Upper lobe of left lung (tissue), 6 donors: ENCODE results near the gene TNS1. TPM values are rescaled to one million over a fixed set of nuclear protein-coding genes. Genes with fewer than 3 reads are reported as not detected.
A peak's percentile ranks its signal among the peaks of the same experiment; 100 is the strongest.

Experiments
- ATAC-seq, 2 donors: fragments of 200-7000 bp; cut with Tn5 transposase; one replicate each; pipeline ENCODE4 v1.9.1; 2022; ENCODE audit warnings: mild to moderate bottlenecking in 2 of 2, moderate library complexity in 2 of 2; ENCODE audit not compliant: low FRiP score in 2 of 2
- DNase-seq, 2 donors: peaks; one replicate each; pipeline ENCODE4 v3.0.0-alpha.2; 2019 to 2020
- H3K27ac ChIP-seq, 4 donors: fragments of 200-600 bp; sonication (generic); one replicate each; pipeline ENCODE4 v1.5.1; 2016 to 2019
- H3K27me3 ChIP-seq, 4 donors: fragments of 200-600 bp; sonication (generic); one replicate each; pipeline ENCODE4 v1.5.1; 2017 to 2019
- H3K36me3 ChIP-seq, 4 donors: fragments of 200-600 bp; sonication (generic); one replicate each; pipeline ENCODE4 v1.5.1; 2016 to 2019
- H3K4me1 ChIP-seq, 4 donors: fragments of 200-600 bp; sonication (generic); one replicate each; pipeline ENCODE4 v1.5.1; 2018 to 2019
- H3K4me3 ChIP-seq, 4 donors: fragments of 200-600 bp; sonication (generic); one replicate each; pipeline ENCODE4 v1.5.1; 2017 to 2019; ENCODE audit warnings: mild to moderate bottlenecking in 2 of 4, moderate library complexity in 1 of 4
- H3K9me3 ChIP-seq, 4 donors: fragments of 200-600 bp; sonication (generic); one replicate each; pipeline ENCODE4 v1.5.1; 2018 to 2019
- EP300 ChIP-seq, 4 donors: sonication (generic); formaldehyde crosslinking; IDR thresholded peaks; one replicate each; pipeline ENCODE4 v1.5.1; 2017; ENCODE audit warnings: antibody characterized with exemption in 4 of 4, control low read depth in 2 of 4
- POLR2A ChIP-seq, 4 donors: fragments of 450-650 bp; IDR thresholded peaks; one replicate each; pipeline ENCODE4 v1.5.1; 2016 to 2017; ENCODE audit warnings: antibody characterized with exemption in 4 of 4, mild to moderate bottlenecking in 2 of 4
- POLR2AphosphoS5 ChIP-seq, 2 donors: sonication (generic); formaldehyde crosslinking; IDR thresholded peaks; one replicate each; pipeline ENCODE4 v1.5.1; 2017; ENCODE audit warnings: antibody characterized with exemption in 2 of 2
- WGBS, 2 donors: methylation state at CpG; one replicate each; pipeline ENCODE4 v1.1.5; 2017 to 2018; 5-methylcytosine and 5-hydroxymethylcytosine counted together
- total RNA-seq, 6 donors: library from RNA; depleted of rRNA in 4 of 6; stranded (reverse); fragments of >200 nt in 4 of 6; gene quantifications; one replicate each; pipeline versions ENCODE4 v1.1.0 to v1.2.1, GENCODE V29; 2016 to 2021
- TF ChIP-seq, protein P1 (sequence below), 6 experiments: fragments of 450-650 bp in 4 of 6; fragments of 200-600 bp in 2 of 6; sonication (generic) in 2 of 6; IDR thresholded peaks; one replicate each; pipeline ENCODE4 v1.5.1; 2016 to 2019; ENCODE audit warnings: antibody characterized with exemption in 6 of 6
- donor health status: DM: no; HTN: no; CAD: no; lungs with moderate emphysema.
- donor health status: DM: no; HTN: yes; CAD: no; lungs with severe emphysema.

TNS1 gene
- total RNA-seq, 6 donors from 2014 or later: 325 to 1,095 (median 550) TPM

DNA sequence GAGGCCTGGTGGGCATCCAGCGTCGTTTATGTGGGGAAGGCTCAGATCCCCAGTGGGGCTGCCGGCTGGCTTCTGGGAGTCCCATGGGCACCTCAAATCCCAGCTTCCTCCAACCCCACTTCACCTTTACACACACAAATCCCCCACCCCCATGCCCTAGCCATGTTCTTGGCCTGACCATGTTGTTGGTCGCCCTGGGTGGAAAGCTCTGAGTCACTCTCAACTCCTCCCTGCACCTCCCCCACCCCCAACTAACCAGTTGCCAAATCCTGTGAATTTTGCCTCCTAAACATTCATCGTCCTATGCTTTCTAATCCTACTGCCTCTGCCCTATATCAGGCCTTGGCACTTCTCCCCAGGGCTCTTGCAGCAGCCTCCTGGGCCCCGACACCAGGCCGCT is 6.4 kb downstream of the TNS1 start:
- ATAC-seq (peak in 1 of 2 donors; percentile 76), DNase-seq (no peak)
- peak overlapping the region in 2 of 4 donors; percentile 2 to 40 for H3K27ac ChIP-seq
- TF ChIP-seq POLR2A (IDR thresholded peaks at IDR 0.05): no peak
- TF ChIP-seq EP300 (IDR thresholded peaks at IDR 0.05): no peak
- TF ChIP-seq, protein P1, sequence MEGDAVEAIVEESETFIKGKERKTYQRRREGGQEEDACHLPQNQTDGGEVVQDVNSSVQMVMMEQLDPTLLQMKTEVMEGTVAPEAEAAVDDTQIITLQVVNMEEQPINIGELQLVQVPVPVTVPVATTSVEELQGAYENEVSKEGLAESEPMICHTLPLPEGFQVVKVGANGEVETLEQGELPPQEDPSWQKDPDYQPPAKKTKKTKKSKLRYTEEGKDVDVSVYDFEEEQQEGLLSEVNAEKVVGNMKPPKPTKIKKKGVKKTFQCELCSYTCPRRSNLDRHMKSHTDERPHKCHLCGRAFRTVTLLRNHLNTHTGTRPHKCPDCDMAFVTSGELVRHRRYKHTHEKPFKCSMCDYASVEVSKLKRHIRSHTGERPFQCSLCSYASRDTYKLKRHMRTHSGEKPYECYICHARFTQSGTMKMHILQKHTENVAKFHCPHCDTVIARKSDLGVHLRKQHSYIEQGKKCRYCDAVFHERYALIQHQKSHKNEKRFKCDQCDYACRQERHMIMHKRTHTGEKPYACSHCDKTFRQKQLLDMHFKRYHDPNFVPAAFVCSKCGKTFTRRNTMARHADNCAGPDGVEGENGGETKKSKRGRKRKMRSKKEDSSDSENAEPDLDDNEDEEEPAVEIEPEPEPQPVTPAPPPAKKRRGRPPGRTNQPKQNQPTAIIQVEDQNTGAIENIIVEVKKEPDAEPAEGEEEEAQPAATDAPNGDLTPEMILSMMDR (IDR thresholded peaks at IDR 0.05): no peak
- TF ChIP-seq POLR2AphosphoS5 (IDR thresholded peaks at IDR 0.05): no peak
- no peaks in the 10 kb centered on the region for H3K36me3 ChIP-seq
- H3K9me3 ChIP-seq: no peaks in the 10 kb centered on the region
- WGBS, 2 donors: 75 to 83% methylated on average over 7 of the region's 7 CpGs
- H3K27me3 ChIP-seq: no peaks in the 10 kb centered on the region
- H3K4me1 ChIP-seq: peaks cover 19 to 31% (median 26%) of the 10 kb centered on the region in 4 donors
- H3K4me3 ChIP-seq: no peak overlapping the region

DNA sequence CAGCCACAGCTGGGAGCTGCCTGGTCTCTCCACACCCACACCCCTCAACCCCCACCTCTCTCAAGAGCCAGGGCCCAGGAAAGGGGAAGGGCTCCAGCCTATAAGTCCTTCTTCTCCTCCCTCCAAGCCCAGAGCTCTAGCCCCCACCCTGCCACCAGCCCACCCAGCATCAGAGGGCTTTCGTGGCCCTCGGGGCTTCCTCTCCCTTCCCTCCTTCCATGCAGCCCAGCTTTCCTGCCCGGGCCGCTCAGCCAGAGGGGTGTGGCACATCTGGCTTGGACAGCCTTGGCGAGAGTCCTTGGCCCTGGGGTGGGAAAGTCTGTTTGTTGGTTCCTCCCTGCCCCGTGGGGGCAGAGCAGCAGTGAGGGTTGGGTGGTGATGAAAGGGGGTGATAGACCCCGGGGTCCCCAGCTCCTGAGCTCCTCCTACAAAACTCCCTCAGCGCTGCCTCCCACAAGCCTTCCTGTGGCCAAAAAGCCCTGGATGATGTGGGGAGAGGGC is 7.0 kb downstream of the TNS1 start:
- TF ChIP-seq POLR2AphosphoS5 (IDR thresholded peaks at IDR 0.05): no peak
- TF ChIP-seq, protein P1 (IDR thresholded peaks at IDR 0.05): no peak
- no peak for TF ChIP-seq POLR2A (IDR thresholded peaks at IDR 0.05)
- TF ChIP-seq EP300 (IDR thresholded peaks at IDR 0.05): no peak
- 18 to 19% methylated on average over 5 to 8 of the region's 8 CpGs for WGBS, 2 donors
- no peaks in the 10 kb centered on the region for H3K27me3 ChIP-seq
- H3K4me1 ChIP-seq: peaks cover 19 to 31% (median 26%) of the 10 kb centered on the region in 4 donors
- DNase-seq: no peak
- ATAC-seq: peak in 1 of 2 donors; percentile 81
- H3K27ac ChIP-seq: peak overlapping the region in 2 of 4 donors; percentile 2 to 40
- no peaks in the 10 kb centered on the region for H3K36me3 ChIP-seq
- no peaks in the 10 kb centered on the region for H3K9me3 ChIP-seq
- no peak overlapping the region for H3K4me3 ChIP-seq

DNA sequence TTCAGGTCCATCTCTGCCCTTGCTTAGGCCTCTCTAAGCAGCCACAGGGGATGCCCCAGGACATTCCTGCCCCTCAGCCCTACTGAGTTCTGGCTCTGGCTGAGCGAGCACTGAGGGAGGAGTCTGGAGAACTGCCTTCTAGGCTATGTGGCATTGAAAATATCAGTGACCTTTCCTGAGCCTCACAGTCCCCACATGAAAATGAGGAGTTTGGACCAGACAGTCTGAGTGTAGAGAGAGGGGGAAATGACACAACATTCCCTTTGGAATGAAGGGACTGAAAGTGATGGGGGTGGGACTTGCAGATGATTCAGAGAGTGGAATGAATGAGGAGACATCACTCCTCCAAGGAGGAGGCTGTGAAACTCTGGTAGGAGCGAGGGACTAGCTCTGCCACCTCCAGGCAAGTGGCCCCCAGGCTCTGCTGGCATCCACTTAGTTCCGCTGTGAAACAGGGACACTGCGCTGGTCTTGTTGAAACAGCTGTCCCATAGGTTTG is 8.0 kb downstream of the TNS1 start:
- H3K27ac ChIP-seq: peak overlapping the region in 2 of 4 donors; percentile 26 to 33
- peaks cover 19 to 29% (median 26%) of the 10 kb centered on the region in 4 donors for H3K4me1 ChIP-seq
- H3K4me3 ChIP-seq: no peak overlapping the region
- no peaks in the 10 kb centered on the region for H3K9me3 ChIP-seq
- TF ChIP-seq POLR2AphosphoS5 (IDR thresholded peaks at IDR 0.05): no peak
- no peak for TF ChIP-seq EP300 (IDR thresholded peaks at IDR 0.05)
- no peak for TF ChIP-seq POLR2A (IDR thresholded peaks at IDR 0.05)
- TF ChIP-seq, protein P1 (IDR thresholded peaks at IDR 0.05): no peak
- 81 to 86% methylated on average over 4 of the region's 4 CpGs for WGBS, 2 donors
- ATAC-seq (peak in 1 of 2 donors; percentile 54), DNase-seq (no peak)
- H3K36me3 ChIP-seq: no peaks in the 10 kb centered on the region
- no peaks in the 10 kb centered on the region for H3K27me3 ChIP-seq

DNA sequence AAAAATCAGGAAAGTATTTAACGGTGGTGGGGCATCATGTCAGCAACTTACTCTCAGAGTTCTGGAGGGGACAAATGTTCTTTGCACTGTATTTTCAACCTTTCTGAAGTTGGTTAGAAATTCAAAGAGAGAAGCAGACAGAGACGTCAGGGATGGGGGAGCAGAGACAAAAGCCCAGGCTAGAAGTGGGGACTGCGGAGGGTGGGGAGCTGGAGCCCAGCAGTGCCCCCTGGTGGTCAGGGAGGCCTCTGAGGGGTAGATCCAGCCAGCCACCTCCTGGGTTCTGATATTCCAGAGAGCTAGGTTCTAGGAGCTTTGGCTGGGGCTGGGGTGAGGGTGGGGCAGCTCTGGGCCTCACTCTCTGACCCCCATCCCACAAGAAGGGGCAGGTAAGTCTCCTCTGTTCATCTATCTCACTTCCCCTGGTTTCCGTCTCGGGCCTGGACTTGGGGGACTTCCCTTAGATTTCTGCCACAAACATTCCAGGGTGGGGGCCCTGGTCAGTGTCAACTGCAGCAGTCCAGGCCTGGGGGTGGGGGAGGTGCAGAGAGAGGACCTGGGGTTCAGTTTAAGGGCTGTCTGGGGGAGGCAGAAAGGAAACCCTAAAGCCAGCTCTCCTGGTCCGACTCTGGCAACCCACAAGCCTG is 8.9 kb downstream of the TNS1 start:
- H3K4me1 ChIP-seq: peaks cover 19 to 29% (median 27%) of the 10 kb centered on the region in 4 donors
- peak; percentile 64 to 82 for DNase-seq
- TF ChIP-seq POLR2AphosphoS5 (IDR thresholded peaks at IDR 0.05): no peak
- TF ChIP-seq, protein P1 (IDR thresholded peaks at IDR 0.05): peak; percentile 49 to 86 (median 70)
- ATAC-seq: peak; percentile 49 to 76
- H3K27me3 ChIP-seq: no peaks in the 10 kb centered on the region
- peak overlapping the region in 2 of 4 donors; percentile 26 to 33 for H3K27ac ChIP-seq
- no peaks in the 10 kb centered on the region for H3K9me3 ChIP-seq
- 53 to 62% methylated on average over 5 to 6 of the region's 6 CpGs for WGBS, 2 donors
- no peaks in the 10 kb centered on the region for H3K36me3 ChIP-seq
- H3K4me3 ChIP-seq: no peak overlapping the region
